Right lobe of liver (tissue), 6 donors: Measurements from ENCODE around the gene MBP. TPM values are rescaled to one million over a fixed set of nuclear protein-coding genes. Genes with fewer than 3 reads are reported as not detected.
A peak's percentile ranks its signal among the peaks of the same experiment; 100 is the strongest.

ENCODE experiments used
- ATAC-seq, 4 donors: fragments of 200-7000 bp; cut with Tn5 transposase; one replicate each; pipeline ENCODE4 v1.9.1; 2020; ENCODE audit warnings: mild to moderate bottlenecking in 4 of 4, moderate library complexity in 4 of 4
- DNase-seq, 3 donors: peaks; one replicate each; pipeline ENCODE4 v3.0.0-alpha.2; 2020
- H3K27ac ChIP-seq, 3 donors: fragments of 200-600 bp; one replicate each; pipeline ENCODE4 v1.8.0; 2022
- H3K27me3 ChIP-seq, 2 donors: fragments of 200-600 bp; one replicate each; pipeline ENCODE4 v1.8.0; 2022
- H3K36me3 ChIP-seq, 4 donors: fragments of 200-600 bp; sonication (generic) in 1 of 4; one replicate each; pipeline versions ENCODE4 v1.5.1 to v1.8.0; 2017 to 2022; ENCODE audit warnings: control low read depth in 1 of 4
- H3K4me1 ChIP-seq, 4 donors: fragments of 200-600 bp; sonication (generic) in 1 of 4; one replicate each; pipeline versions ENCODE4 v1.5.1 to v1.8.0; 2017 to 2022; ENCODE audit warnings: control low read depth in 1 of 4
- H3K4me3 ChIP-seq, 3 donors: fragments of 200-600 bp; one replicate each; pipeline ENCODE4 v1.8.0; 2022
- H3K9me3 ChIP-seq, 4 donors: fragments of 200-600 bp; sonication (generic) in 1 of 4; one replicate each; pipeline versions ENCODE4 v1.5.1 to v1.8.0; 2017 to 2022; ENCODE audit warnings: control low read depth in 1 of 4
- CTCF ChIP-seq, 4 donors: fragments of 200-600 bp in 3 of 4; fragments of 450-650 bp in 1 of 4; IDR thresholded peaks; one replicate each; pipeline versions ENCODE4 v1.5.1 to v1.8.0; 2016 to 2022; ENCODE audit warnings: antibody characterized with exemption in 4 of 4, mild to moderate bottlenecking in 2 of 4
- POLR2A ChIP-seq: fragments of 450-650 bp; IDR thresholded peaks from one replicate; pipeline ENCODE4 v1.6.1; 2017; ENCODE audit warnings: antibody characterized with exemption, mild to moderate bottlenecking
- WGBS: methylation state at CpG from one replicate; pipeline ENCODE4 v1.1.6; 2018; ENCODE audit warnings: low coverage, low lambda C conversion rate; ENCODE audit not compliant: insufficient coverage; ENCODE audit errors: missing lambda C conversion rate; 5-methylcytosine and 5-hydroxymethylcytosine counted together
- intact Hi-C, 2 donors: fragments of 100-400 bp; cut with DNase I; formaldehyde crosslinking; loops; one replicate each; pipeline versions ENCODE4 v1.11.2 to v1.14.1; 2022
- total RNA-seq, 6 experiments: library from RNA; depleted of rRNA in 2 of 6; stranded (reverse); fragments of >200 nt in 2 of 6; fragmentation: NEBNext Ultra II Directional in 3 of 6; extraction: Animal tissue kit (Norgen Biotek cat#: 25700) in 3 of 6; gene quantifications; one replicate each; pipeline versions ENCODE4 v1.1.0 to v1.2.4, GENCODE V29; 2016 to 2023
- donor health status: DM: no; HTN: yes; CAD: no.
- donor health status: DM: no; HTN: no; CAD: no.
- donor health status: DM: no; HTN: no; CAD: no.
- donor health status: DM: no; HTN: yes; CAD: no.
- donor health status: DM: no; HTN: yes; CAD: no.

MBP gene
- total RNA-seq, 6 experiments from 2014 or later: 24.0 to 40.8 (median 27.6) TPM

GRCh38 chr18:76957384-76958355 is 174.9 kb downstream of the MBP start:
- peaks cover 0 to 7% (median 2%) of the 10 kb centered on the region in 4 donors for H3K36me3 ChIP-seq
- peak overlapping the region in 2 of 3 donors; percentile 19 to 26 for H3K4me3 ChIP-seq
- H3K4me1 ChIP-seq: peaks cover 0 to 41% (median 14%) of the 10 kb centered on the region in 4 donors
- no peaks in the 10 kb centered on the region for H3K9me3 ChIP-seq
- H3K27ac ChIP-seq: peak overlapping the region in 2 of 3 donors; percentile 41 to 66
- no peak for DNase-seq
- intact Hi-C loops: no loop called here
- WGBS: 62% methylated on average over 11 of the region's 18 CpGs
- ATAC-seq: peak in 3 of 4 donors; percentile 5 to 18 (median 15)
- TF ChIP-seq POLR2A (no peak), CTCF (IDR thresholded peaks at IDR 0.05) (no peak)
- no peaks in the 10 kb centered on the region for H3K27me3 ChIP-seq

- H3K4me3 ChIP-seq: no peak overlapping the region
- peaks cover 0 to 44% (median 15%) of the 10 kb centered on the region in 4 donors for H3K4me1 ChIP-seq
- DNase-seq: no peak
- TF ChIP-seq CTCF (IDR thresholded peaks at IDR 0.05) (no peak), POLR2A (no peak)
- H3K27me3 ChIP-seq: no peaks in the 10 kb centered on the region
- intact Hi-C loops: no loop called here
- peaks cover 0 to 7% (median 0%) of the 10 kb centered on the region in 4 donors for H3K36me3 ChIP-seq
- 100% methylated on average over 2 of the region's 11 CpGs for WGBS
- no peaks in the 10 kb centered on the region for H3K9me3 ChIP-seq
- no peak for ATAC-seq
- peak overlapping the region in 1 of 3 donors; percentile 41 for H3K27ac ChIP-seq
Measured at GRCh38 chr18:76956648-76957047, 175.9 kb downstream of the MBP start.

GRCh38 chr18:76955524-76956170 is 176.9 kb downstream of the MBP start:
- Histone ChIP-seq H3K9me3 (no peaks in the 10 kb centered on the region), H3K4me1 (peaks cover 0 to 44% (median 15%) of the 10 kb centered on the region in 4 donors), H3K4me3 (peak overlapping the region in 1 of 3 donors; percentile 11), H3K36me3 (peaks cover 0 to 4% (median 0%) of the 10 kb centered on the region in 4 donors), H3K27me3 (no peaks in the 10 kb centered on the region), H3K27ac (peak overlapping the region in 2 of 3 donors; percentile 41 to 78)
- no peak for TF ChIP-seq POLR2A
- TF ChIP-seq CTCF (IDR thresholded peaks at IDR 0.05): no peak
- 27% methylated on average over 14 of the region's 28 CpGs for WGBS
- intact Hi-C loops: no loop called here
- ATAC-seq (peak; percentile 83 to 86 (median 84)), DNase-seq (peak; percentile 88 to 95 (median 93))

- Histone ChIP-seq H3K27ac (peak overlapping the region in 2 of 3 donors; percentile 72 to 78), H3K9me3 (no peaks in the 10 kb centered on the region), H3K36me3 (peaks cover 0 to 3% (median 0%) of the 10 kb centered on the region in 4 donors), H3K27me3 (no peaks in the 10 kb centered on the region), H3K4me3 (no peak overlapping the region), H3K4me1 (peaks cover 0 to 42% (median 15%) of the 10 kb centered on the region in 4 donors)
- TF ChIP-seq CTCF (IDR thresholded peaks at IDR 0.05) (no peak), POLR2A (no peak)
- peak; percentile 92 to 95 (median 94) for DNase-seq
- ATAC-seq: peak; percentile 68 to 81 (median 74)
- intact Hi-C loops: no loop called here
- 36% methylated on average over 11 of the region's 12 CpGs for WGBS
Measured at GRCh38 chr18:76953583-76954233, 178.9 kb downstream of the MBP start.
